ENCODE measurements around the gene RCAN2.

The RCAN2 gene

DNA sequence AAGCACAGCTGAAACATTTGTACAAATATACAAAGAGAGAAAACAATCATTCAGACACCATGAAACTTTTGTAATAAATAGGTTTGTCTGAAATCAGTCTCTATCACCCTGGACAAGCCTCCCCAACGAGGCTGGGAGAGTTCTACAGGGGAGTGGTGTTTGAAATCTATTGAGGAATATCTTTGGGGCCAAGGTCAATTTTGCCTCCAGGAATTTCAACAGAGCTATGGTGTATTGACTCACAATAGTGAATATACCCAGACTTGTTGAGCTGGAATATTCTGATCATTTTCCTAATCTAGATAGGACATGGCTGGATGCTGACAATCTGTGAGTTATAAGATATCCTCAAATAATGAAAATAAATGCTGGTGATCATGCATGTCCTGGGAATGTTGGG, 269.0 kb downstream of the RCAN2 start:
- TF ChIP-seq ARNTL (CRISPR knock-in tag; IDR thresholded peaks at IDR 0.05; ENCODE audit: borderline replicate concordance, low read depth) (no peak), ESRRG (CRISPR knock-in tag; IDR thresholded peaks at IDR 0.05) (no peak), ZC3H10 (CRISPR knock-in tag; IDR thresholded peaks at IDR 0.05) (no peak), BACH2 (CRISPR knock-in tag; IDR thresholded peaks at IDR 0.05; ENCODE audit: borderline replicate concordance) (no peak), RARB (CRISPR knock-in tag; IDR thresholded peaks at IDR 0.05) (no peak)
- TF ChIP-seq, protein P1, sequence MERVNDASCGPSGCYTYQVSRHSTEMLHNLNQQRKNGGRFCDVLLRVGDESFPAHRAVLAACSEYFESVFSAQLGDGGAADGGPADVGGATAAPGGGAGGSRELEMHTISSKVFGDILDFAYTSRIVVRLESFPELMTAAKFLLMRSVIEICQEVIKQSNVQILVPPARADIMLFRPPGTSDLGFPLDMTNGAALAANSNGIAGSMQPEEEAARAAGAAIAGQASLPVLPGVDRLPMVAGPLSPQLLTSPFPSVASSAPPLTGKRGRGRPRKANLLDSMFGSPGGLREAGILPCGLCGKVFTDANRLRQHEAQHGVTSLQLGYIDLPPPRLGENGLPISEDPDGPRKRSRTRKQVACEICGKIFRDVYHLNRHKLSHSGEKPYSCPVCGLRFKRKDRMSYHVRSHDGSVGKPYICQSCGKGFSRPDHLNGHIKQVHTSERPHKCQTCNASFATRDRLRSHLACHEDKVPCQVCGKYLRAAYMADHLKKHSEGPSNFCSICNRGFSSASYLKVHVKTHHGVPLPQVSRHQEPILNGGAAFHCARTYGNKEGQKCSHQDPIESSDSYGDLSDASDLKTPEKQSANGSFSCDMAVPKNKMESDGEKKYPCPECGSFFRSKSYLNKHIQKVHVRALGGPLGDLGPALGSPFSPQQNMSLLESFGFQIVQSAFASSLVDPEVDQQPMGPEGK (CRISPR knock-in tag; IDR thresholded peaks at IDR 0.05; ENCODE audit: borderline replicate concordance) = no peak

GRCh38 chr6:46221222-46221793, 269.9 kb downstream of the RCAN2 start:
- ATAC-seq = peak; percentile 86
- no peak for TF ChIP-seq TOX (CRISPR knock-in tag; IDR thresholded peaks at IDR 0.05; ENCODE audit: borderline replicate concordance)
- no peak for TF ChIP-seq SNAI2 (CRISPR knock-in tag; IDR thresholded peaks at IDR 0.05)
- no peak for TF ChIP-seq RARB (CRISPR knock-in tag; IDR thresholded peaks at IDR 0.05)
- no peak for TF ChIP-seq ZC3H10 (CRISPR knock-in tag; IDR thresholded peaks at IDR 0.05)
- no peak for TF ChIP-seq TSHZ2 (CRISPR knock-in tag; IDR thresholded peaks at IDR 0.05)
- TF ChIP-seq TCF4 (CRISPR knock-in tag; IDR thresholded peaks at IDR 0.05; ENCODE audit: borderline replicate concordance) = no peak
- TF ChIP-seq BACH2 (CRISPR knock-in tag; IDR thresholded peaks at IDR 0.05; ENCODE audit: borderline replicate concordance) = no peak
- TF ChIP-seq, protein P2, sequence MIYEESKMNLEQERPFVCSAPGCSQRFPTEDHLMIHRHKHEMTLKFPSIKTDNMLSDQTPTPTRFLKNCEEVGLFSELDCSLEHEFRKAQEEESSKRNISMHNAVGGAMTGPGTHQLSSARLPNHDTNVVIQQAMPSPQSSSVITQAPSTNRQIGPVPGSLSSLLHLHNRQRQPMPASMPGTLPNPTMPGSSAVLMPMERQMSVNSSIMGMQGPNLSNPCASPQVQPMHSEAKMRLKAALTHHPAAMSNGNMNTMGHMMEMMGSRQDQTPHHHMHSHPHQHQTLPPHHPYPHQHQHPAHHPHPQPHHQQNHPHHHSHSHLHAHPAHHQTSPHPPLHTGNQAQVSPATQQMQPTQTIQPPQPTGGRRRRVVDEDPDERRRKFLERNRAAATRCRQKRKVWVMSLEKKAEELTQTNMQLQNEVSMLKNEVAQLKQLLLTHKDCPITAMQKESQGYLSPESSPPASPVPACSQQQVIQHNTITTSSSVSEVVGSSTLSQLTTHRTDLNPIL (CRISPR knock-in tag; IDR thresholded peaks at IDR 0.05; ENCODE audit: low read depth) = no peak
- no peak for TF ChIP-seq POU6F1 (CRISPR knock-in tag; IDR thresholded peaks at IDR 0.05; ENCODE audit: borderline replicate concordance, low read depth)
- no peak for TF ChIP-seq CSRNP3 (CRISPR knock-in tag; IDR thresholded peaks at IDR 0.05)
- no peak for TF ChIP-seq ZNF70 (CRISPR knock-in tag; IDR thresholded peaks at IDR 0.05)

More for the DNA sequence above, 269.0 kb downstream of the RCAN2 start:
- no peak for ATAC-seq

GRCh38 chr6:46220352-46221221, 270.7 kb downstream of the RCAN2 start:
- ATAC-seq = no peak
- TF ChIP-seq BACH2 (CRISPR knock-in tag; IDR thresholded peaks at IDR 0.05; ENCODE audit: borderline replicate concordance) = no peak
- TF ChIP-seq ZFP3 (CRISPR knock-in tag; IDR thresholded peaks at IDR 0.05) = no peak
- no peak for TF ChIP-seq TOX (CRISPR knock-in tag; IDR thresholded peaks at IDR 0.05; ENCODE audit: borderline replicate concordance)
- TF ChIP-seq RARB (CRISPR knock-in tag; IDR thresholded peaks at IDR 0.05) = no peak
- TF ChIP-seq CSDC2 (CRISPR knock-in tag; IDR thresholded peaks at IDR 0.05) = no peak
- TF ChIP-seq PPARA (CRISPR knock-in tag; IDR thresholded peaks at IDR 0.05; ENCODE audit: borderline replicate concordance) = no peak
- TF ChIP-seq SNAI2 (CRISPR knock-in tag; IDR thresholded peaks at IDR 0.05) = no peak
- TF ChIP-seq CSRNP3 (CRISPR knock-in tag; IDR thresholded peaks at IDR 0.05) = no peak
- no peak for TF ChIP-seq GLIS3 (CRISPR knock-in tag; IDR thresholded peaks at IDR 0.05)
- TF ChIP-seq ZNF565 (CRISPR knock-in tag; conservative IDR thresholded peaks at IDR 0.05; ENCODE audit: low read depth) = no peak
- no peak for TF ChIP-seq POU6F1 (CRISPR knock-in tag; IDR thresholded peaks at IDR 0.05; ENCODE audit: borderline replicate concordance, low read depth)
- TF ChIP-seq ZC3H10 (CRISPR knock-in tag; IDR thresholded peaks at IDR 0.05) = no peak
- TF ChIP-seq TCF4 (CRISPR knock-in tag; IDR thresholded peaks at IDR 0.05; ENCODE audit: borderline replicate concordance) = no peak
- no peak for TF ChIP-seq ISL1 (CRISPR knock-in tag; IDR thresholded peaks at IDR 0.05)

All from SK-N-SH treated with all-trans-retinoic acid at 6 μM for 48 hours (cell line).